DND-41 (cell line): Measurements from ENCODE around the gene GPC6.

Experiments
- ATAC-seq: fragments of 200-7000 bp; cut with Tn5 transposase; 3 replicates; pipeline ENCODE4 v1.9.1; 2021; ENCODE audit warnings: low read depth; ENCODE audit not compliant: insufficient read depth
- DNase-seq: peaks from one replicate; pipeline ENCODE4 v3.0.0-alpha.2; 2020
- H2AFZ ChIP-seq: 2 replicates; pipeline ENCODE4 v1.6.0; 2012; ENCODE audit warnings: low read depth, low read length
- H3K27ac ChIP-seq: 2 replicates; pipeline ENCODE4 v1.5.1; 2012; ENCODE audit warnings: low read length, inconsistent platforms
- H3K27me3 ChIP-seq: fragments of 200-600 bp; sonication (generic); 2 replicates; pipeline ENCODE4 v1.6.0; 2012; ENCODE audit warnings: low read length, mild to moderate bottlenecking, inconsistent platforms; ENCODE audit not compliant: insufficient read depth, poor library complexity
- H3K36me3 ChIP-seq: 2 replicates; pipeline ENCODE4 v1.5.1; 2012; ENCODE audit warnings: low read length, inconsistent platforms; ENCODE audit not compliant: insufficient read depth
- H3K4me1 ChIP-seq: 2 replicates; pipeline ENCODE4 v1.5.1; 2012; ENCODE audit warnings: mild to moderate bottlenecking, low read length; ENCODE audit not compliant: insufficient read depth
- H3K4me2 ChIP-seq: 2 replicates; pipeline ENCODE4 v1.6.0; 2012; ENCODE audit warnings: mild to moderate bottlenecking, moderate library complexity, low read length, inconsistent platforms; ENCODE audit not compliant: insufficient read depth
- H3K4me3 ChIP-seq, 2 experiments: fragments of 200-600 bp in 1 of 2; shearing (Covaris generic) in 1 of 2; 2 replicates each; pipeline ENCODE4 v1.5.1; 2012 to 2016; ENCODE audit warnings: inconsistent platforms in 2 of 2, low read length in 2 of 2, mild to moderate bottlenecking in 2 of 2, low read depth in 1 of 2, moderate library complexity in 1 of 2
- H3K79me2 ChIP-seq: 2 replicates; pipeline ENCODE4 v1.6.0; 2012; ENCODE audit warnings: low read length, inconsistent platforms; ENCODE audit not compliant: insufficient read depth
- H3K9ac ChIP-seq: 2 replicates; pipeline ENCODE4 v1.6.0; 2012; ENCODE audit warnings: low read depth, mild to moderate bottlenecking, inconsistent platforms, low read length, moderate library complexity
- H3K9me3 ChIP-seq: 2 replicates; pipeline ENCODE4 v1.5.1; 2012; ENCODE audit warnings: low read length, moderate library complexity, mild to moderate bottlenecking, inconsistent platforms; ENCODE audit not compliant: insufficient read depth, severe bottlenecking
- H4K20me1 ChIP-seq: 2 replicates; pipeline ENCODE4 v1.6.0; 2012; ENCODE audit warnings: low read length; ENCODE audit not compliant: insufficient read depth
- EZH2 ChIP-seq: IDR thresholded peaks from 3 replicates; pipeline ENCODE4 v1.6.1; 2012; ENCODE audit warnings: borderline replicate concordance, low read depth, mild to moderate bottlenecking, moderate library complexity, low read length, inconsistent platforms; ENCODE audit not compliant: severe bottlenecking
- TF ChIP-seq, protein P1 (sequence below): IDR thresholded peaks from 2 replicates; pipeline ENCODE4 v1.5.1; 2012; ENCODE audit warnings: borderline replicate concordance, low read length, moderate library complexity, mild to moderate bottlenecking; ENCODE audit not compliant: poor library complexity, severe bottlenecking; ENCODE audit errors: extremely low read depth

GPC6 gene

DNA sequence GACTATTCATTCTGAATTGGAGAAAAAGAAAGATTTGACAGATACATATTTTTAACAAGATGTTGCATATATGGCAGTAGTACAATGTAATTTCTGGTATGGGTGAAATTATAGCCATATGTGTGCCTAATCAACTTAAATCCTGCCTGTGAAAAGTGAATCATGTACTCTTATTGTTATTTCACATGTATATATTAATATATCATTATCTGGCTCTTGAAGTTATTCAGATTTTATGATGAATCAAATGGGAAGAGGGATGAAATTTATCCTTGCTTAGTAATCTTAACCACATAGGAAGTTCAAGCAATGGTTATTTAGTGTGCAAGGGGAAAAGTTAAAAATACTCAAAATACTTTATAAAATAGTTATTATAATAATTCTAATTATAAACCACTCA lies 80.5 kb downstream of the GPC6 start:
- Histone ChIP-seq H3K4me2 (no peak overlapping the region), H3K79me2 (no peaks in the 10 kb centered on the region), H3K27ac (no peak overlapping the region), H3K4me1 (no peaks in the 10 kb centered on the region), H2AFZ (no peak overlapping the region), H3K4me3 (no peak overlapping the region), H3K9me3 (no peaks in the 10 kb centered on the region), H3K36me3 (no peaks in the 10 kb centered on the region), H3K27me3 (no peaks in the 10 kb centered on the region), H4K20me1 (no peaks in the 10 kb centered on the region), H3K9ac (no peak overlapping the region)
- DNase-seq (no peak), ATAC-seq (no peak)
- no peak for TF ChIP-seq EZH2
- TF ChIP-seq, protein P1, sequence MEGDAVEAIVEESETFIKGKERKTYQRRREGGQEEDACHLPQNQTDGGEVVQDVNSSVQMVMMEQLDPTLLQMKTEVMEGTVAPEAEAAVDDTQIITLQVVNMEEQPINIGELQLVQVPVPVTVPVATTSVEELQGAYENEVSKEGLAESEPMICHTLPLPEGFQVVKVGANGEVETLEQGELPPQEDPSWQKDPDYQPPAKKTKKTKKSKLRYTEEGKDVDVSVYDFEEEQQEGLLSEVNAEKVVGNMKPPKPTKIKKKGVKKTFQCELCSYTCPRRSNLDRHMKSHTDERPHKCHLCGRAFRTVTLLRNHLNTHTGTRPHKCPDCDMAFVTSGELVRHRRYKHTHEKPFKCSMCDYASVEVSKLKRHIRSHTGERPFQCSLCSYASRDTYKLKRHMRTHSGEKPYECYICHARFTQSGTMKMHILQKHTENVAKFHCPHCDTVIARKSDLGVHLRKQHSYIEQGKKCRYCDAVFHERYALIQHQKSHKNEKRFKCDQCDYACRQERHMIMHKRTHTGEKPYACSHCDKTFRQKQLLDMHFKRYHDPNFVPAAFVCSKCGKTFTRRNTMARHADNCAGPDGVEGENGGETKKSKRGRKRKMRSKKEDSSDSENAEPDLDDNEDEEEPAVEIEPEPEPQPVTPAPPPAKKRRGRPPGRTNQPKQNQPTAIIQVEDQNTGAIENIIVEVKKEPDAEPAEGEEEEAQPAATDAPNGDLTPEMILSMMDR: no peak

- H2AFZ ChIP-seq: no peak overlapping the region
- no peaks in the 10 kb centered on the region for H3K79me2 ChIP-seq
- H3K27me3 ChIP-seq: no peaks in the 10 kb centered on the region
- DNase-seq: no peak
- no peak overlapping the region for H3K27ac ChIP-seq
- no peak overlapping the region for H3K4me3 ChIP-seq
- no peak for TF ChIP-seq EZH2
- TF ChIP-seq, protein P1: no peak
- H3K4me1 ChIP-seq: no peaks in the 10 kb centered on the region
- H3K36me3 ChIP-seq: no peaks in the 10 kb centered on the region
- no peaks in the 10 kb centered on the region for H3K9me3 ChIP-seq
- no peak overlapping the region for H3K9ac ChIP-seq
- H3K4me2 ChIP-seq: no peak overlapping the region
- no peaks in the 10 kb centered on the region for H4K20me1 ChIP-seq
- no peak for ATAC-seq
Observed at GRCh38 chr13:93307651-93308050, 81.0 kb downstream of the GPC6 start.

DNA sequence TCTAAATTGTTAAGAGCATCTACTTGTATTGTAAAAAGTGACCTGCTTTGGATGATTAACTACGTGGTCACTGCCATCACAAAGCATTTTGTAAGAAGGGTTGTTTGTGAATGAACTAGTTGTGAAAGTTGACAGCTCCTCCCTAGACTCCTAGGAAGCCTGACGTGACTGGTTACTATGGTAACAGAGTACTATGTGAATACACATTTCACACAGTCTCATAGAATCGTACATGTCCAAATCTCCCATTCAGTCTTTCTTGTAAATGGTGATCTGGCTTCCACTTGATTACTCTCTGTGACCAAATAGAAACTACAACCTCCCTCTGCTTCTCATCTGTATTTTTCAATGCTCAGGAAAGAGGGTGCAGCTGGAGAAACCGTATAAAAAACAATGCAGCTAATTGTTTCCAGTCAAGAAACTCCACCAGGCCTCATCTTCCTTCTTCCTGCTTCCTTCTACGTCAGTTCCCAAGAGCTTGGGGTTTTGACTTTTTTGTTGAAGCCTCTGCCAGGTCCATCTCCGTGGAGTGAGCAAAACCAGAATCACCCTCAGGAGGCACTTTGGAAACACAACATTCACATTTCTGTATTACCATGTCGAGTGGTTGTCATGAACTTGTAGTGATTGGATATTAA lies 83.4 kb downstream of the GPC6 start:
- H3K27ac ChIP-seq: no peak overlapping the region
- no peak overlapping the region for H3K9ac ChIP-seq
- no peak overlapping the region for H2AFZ ChIP-seq
- DNase-seq (no peak), ATAC-seq (no peak)
- no peaks in the 10 kb centered on the region for H3K79me2 ChIP-seq
- no peak overlapping the region for H3K4me3 ChIP-seq
- H3K4me2 ChIP-seq: no peak overlapping the region
- no peaks in the 10 kb centered on the region for H3K4me1 ChIP-seq
- H3K27me3 ChIP-seq: no peaks in the 10 kb centered on the region
- H4K20me1 ChIP-seq: no peaks in the 10 kb centered on the region
- TF ChIP-seq EZH2: no peak
- TF ChIP-seq, protein P1: no peak
- H3K9me3 ChIP-seq: no peaks in the 10 kb centered on the region
- no peaks in the 10 kb centered on the region for H3K36me3 ChIP-seq

- DNase-seq (no peak), ATAC-seq (no peak)
- no peak for TF ChIP-seq EZH2
- TF ChIP-seq, protein P1: no peak
- Histone ChIP-seq H3K36me3 (no peaks in the 10 kb centered on the region), H3K79me2 (no peaks in the 10 kb centered on the region), H2AFZ (no peak overlapping the region), H3K4me3 (no peak overlapping the region), H3K27me3 (no peaks in the 10 kb centered on the region), H4K20me1 (no peaks in the 10 kb centered on the region), H3K4me1 (no peaks in the 10 kb centered on the region), H3K4me2 (no peak overlapping the region), H3K9ac (no peak overlapping the region), H3K27ac (no peak overlapping the region), H3K9me3 (no peaks in the 10 kb centered on the region)
Observed at GRCh38 chr13:93316841-93317240, 90.2 kb downstream of the GPC6 start.
